ENCODE data around the gene SLIT1.

SLIT1 gene

DNA sequence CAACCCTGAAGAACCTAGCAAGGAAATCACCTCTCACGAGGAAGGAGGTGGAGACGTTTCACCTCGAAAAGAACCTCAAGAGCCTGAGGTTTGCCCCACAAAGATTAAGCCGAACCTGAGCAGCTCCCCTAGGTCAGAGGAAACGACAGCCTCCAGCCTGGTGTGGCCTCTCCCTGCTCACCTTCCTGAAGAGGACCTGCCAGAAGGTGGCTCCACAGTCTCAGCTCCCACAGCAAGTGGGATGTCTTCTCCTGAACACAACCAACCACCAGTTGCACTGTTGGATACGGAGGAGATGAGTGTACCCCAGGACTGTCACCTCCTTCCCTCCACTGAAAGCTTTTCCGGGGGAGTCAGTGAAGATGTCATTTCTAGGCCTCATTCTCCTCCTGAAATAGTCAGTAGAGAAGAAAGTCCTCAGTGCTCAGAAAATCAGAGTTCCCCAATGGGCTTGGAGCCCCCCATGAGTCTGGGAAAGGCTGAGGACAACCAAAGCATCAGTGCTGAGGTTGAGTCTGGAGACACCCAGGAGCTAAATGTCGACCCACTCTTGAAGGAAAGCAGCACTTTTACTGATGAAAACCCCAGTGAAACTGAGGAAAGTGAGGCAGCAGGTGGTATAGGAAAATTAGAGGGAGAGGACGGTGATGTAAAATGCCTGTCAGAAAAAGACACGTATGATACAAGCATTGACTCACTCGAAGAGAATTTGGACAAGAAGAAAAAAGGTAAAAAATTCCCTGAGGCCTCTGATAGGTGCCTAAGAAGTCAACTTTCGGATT is 203.4 kb downstream of the SLIT1 start:
- TF ChIP-seq JUND (IDR thresholded peaks at IDR 0.05; ENCODE audit: low read depth): no peak
- in situ Hi-C loops (cut with HindIII; ENCODE audit: low pct_unique_long_range_greater_than_20kb, low sequenced_read_pairs): no loop called here
- DNase-seq (ENCODE audit: low read depth in 1 of 2, low spot score in 1 of 2): no peak

- in situ Hi-C loops (cut with HindIII; ENCODE audit: low pct_unique_long_range_greater_than_20kb, low sequenced_read_pairs): no loop called here
- no peak for TF ChIP-seq JUND (IDR thresholded peaks at IDR 0.05; ENCODE audit: low read depth)
- no peak for DNase-seq (ENCODE audit: low read depth in 1 of 2, low spot score in 1 of 2)
Observed at GRCh38 chr10:96978621-96979154, 207.1 kb downstream of the SLIT1 start.

- in situ Hi-C loops (cut with HindIII; ENCODE audit: low pct_unique_long_range_greater_than_20kb, low sequenced_read_pairs): no loop called here
- no peak for DNase-seq (ENCODE audit: low read depth in 1 of 2, low spot score in 1 of 2)
- TF ChIP-seq JUND (IDR thresholded peaks at IDR 0.05; ENCODE audit: low read depth): no peak
Observed at GRCh38 chr10:96975136-96975535, 210.6 kb downstream of the SLIT1 start.

GRCh38 chr10:96973809-96974747 is 211.7 kb downstream of the SLIT1 start:
- no peak for DNase-seq (ENCODE audit: low read depth in 1 of 2, low spot score in 1 of 2)
- no peak for TF ChIP-seq JUND (IDR thresholded peaks at IDR 0.05; ENCODE audit: low read depth)

DNA sequence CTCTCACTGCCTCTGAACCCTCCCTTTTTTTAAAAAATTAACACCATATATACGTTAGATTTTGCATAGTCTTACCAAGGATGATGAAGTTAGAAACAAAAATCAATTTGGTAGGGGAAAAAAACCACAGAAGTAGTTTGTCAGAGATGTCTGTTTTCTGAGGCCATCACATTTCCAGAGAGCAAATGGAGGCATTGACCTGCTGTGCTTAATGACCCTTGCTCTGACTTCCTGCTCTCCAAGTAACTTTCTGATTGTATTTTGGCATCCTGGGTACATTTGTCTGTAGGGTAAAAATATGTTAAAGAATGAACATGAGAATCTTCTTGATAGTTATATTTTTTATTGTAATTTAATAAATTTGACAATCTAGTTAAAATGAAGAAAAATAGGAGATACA is 213.5 kb downstream of the SLIT1 start:
- TF ChIP-seq JUND (IDR thresholded peaks at IDR 0.05; ENCODE audit: low read depth): no peak
- no peak for DNase-seq (ENCODE audit: low read depth in 1 of 2, low spot score in 1 of 2)
- in situ Hi-C loops (cut with HindIII; ENCODE audit: low pct_unique_long_range_greater_than_20kb, low sequenced_read_pairs): no loop called here

More at GRCh38 chr10:96973809-96974747, 211.7 kb downstream of the SLIT1 start:
- in situ Hi-C loops (cut with HindIII; ENCODE audit: low pct_unique_long_range_greater_than_20kb, low sequenced_read_pairs): no loop called here

GRCh38 chr10:96971324-96971723 is 214.4 kb downstream of the SLIT1 start:
- DNase-seq (ENCODE audit: low read depth in 1 of 2, low spot score in 1 of 2): no peak
- TF ChIP-seq JUND (IDR thresholded peaks at IDR 0.05; ENCODE audit: low read depth): no peak
- in situ Hi-C loops (cut with HindIII; ENCODE audit: low pct_unique_long_range_greater_than_20kb, low sequenced_read_pairs): no loop called here

DNA sequence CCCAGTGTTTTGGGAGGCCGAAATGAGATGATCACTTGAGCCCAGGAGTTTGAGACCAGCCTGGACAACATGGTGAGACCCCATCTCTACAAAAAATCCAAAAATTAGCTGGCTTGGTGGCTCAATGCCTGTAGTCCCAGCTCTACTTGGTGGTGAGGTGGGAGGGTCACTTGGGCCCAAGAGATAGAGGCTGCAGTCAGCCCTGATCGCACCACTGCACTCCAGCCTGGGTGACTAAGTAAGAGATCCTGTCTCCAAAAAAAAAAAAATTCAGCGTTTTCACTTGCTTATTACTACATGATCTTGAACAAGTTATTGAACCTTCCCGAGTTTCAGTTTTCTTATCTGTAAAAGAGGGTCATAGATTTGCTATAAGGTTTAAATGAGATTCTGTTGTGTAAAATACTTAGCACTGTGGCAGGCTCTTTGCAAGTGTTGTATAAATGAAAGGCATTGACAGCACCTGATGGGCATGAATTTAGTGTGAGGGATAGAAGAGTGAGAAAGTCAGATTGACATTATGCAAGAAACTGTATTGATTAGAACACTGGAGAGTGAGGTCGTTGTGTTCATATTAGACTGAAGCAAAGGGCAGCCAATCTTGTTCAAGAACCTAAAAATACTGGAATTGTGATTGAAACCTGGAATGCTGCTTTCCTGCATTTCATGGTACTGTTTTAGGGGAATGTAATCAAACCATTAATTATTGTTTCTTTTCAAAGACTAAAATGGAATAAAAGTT is 216.9 kb downstream of the SLIT1 start:
- in situ Hi-C loops (cut with HindIII; ENCODE audit: low pct_unique_long_range_greater_than_20kb, low sequenced_read_pairs): no loop called here
- no peak for DNase-seq (ENCODE audit: low read depth in 1 of 2, low spot score in 1 of 2)
- TF ChIP-seq JUND (IDR thresholded peaks at IDR 0.05; ENCODE audit: low read depth): no peak

GRCh38 chr10:96967847-96968246 is 217.9 kb downstream of the SLIT1 start:
- in situ Hi-C loops (cut with HindIII; ENCODE audit: low pct_unique_long_range_greater_than_20kb, low sequenced_read_pairs): no loop called here
- DNase-seq (ENCODE audit: low read depth in 1 of 2, low spot score in 1 of 2): no peak
- TF ChIP-seq JUND (IDR thresholded peaks at IDR 0.05; ENCODE audit: low read depth): no peak

DNA sequence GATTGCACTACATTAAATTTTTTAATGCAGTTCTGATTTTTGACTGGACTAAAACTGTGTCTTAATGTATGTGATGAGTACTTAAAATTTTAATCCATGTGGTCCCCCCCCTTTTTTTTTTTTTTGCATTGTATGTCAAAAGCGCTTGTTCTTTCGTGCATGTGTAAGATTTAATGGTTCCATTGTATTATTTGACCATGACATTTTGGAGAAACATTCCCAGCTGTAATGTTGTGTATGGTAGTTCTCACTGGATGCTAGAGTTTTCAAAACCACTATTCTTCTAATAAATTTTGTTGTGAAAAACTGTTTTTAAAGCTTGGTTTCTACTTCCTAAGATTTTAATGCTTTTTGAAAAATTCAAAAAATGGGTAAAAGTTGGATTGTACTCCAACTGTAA is 221.6 kb downstream of the SLIT1 start:
- no peak for DNase-seq (ENCODE audit: low read depth in 1 of 2, low spot score in 1 of 2)
- in situ Hi-C loops (cut with HindIII; ENCODE audit: low pct_unique_long_range_greater_than_20kb, low sequenced_read_pairs): no loop called here
- TF ChIP-seq JUND (IDR thresholded peaks at IDR 0.05; ENCODE audit: low read depth): no peak

- TF ChIP-seq JUND (IDR thresholded peaks at IDR 0.05; ENCODE audit: low read depth): no peak
- no peak for DNase-seq (ENCODE audit: low read depth in 1 of 2, low spot score in 1 of 2)
- in situ Hi-C loops (cut with HindIII; ENCODE audit: low pct_unique_long_range_greater_than_20kb, low sequenced_read_pairs): no loop called here
Observed at GRCh38 chr10:96960872-96961271, 224.9 kb downstream of the SLIT1 start.

DNA sequence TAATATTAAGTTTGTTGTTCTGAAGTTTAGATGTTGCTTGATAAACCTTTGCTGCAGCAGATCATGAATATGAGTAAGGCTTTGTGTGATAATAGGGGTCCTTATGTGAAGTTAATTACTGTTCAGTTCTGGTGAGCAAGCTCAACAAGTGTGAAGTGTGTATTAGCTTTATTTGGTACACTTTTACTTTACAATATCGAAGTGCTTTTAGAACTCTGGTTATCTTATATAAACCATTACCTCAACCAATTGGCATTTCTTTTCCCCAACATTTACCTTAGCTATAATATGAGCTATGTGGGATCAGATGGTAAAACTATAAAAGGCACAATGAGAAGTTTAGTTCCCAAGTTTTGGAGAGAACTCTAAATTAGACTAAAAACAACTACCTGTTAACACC is 226.0 kb downstream of the SLIT1 start:
- DNase-seq (ENCODE audit: low read depth in 1 of 2, low spot score in 1 of 2): no peak
- in situ Hi-C loops (cut with HindIII; ENCODE audit: low pct_unique_long_range_greater_than_20kb, low sequenced_read_pairs): no loop called here
- TF ChIP-seq JUND (IDR thresholded peaks at IDR 0.05; ENCODE audit: low read depth): no peak

DNA sequence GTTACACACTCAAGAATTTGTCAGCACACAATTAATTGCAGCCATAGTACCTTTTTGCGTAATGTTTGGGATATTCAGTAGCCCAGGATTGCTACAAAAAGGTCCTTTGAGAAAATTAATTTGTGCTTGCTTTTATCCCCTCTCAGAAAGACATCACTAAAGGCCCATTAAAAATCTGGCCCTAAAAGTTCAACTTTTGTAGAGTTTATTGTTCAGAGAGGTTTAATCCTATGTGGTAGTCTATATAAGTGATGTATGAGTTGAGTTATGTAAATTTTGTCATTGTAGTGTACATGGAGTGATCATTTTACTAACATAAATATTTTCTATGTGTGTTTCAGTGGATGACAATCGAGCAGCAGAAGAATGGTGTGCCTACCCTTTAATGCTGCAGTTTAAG is 227.7 kb downstream of the SLIT1 start:
- in situ Hi-C loops (cut with HindIII; ENCODE audit: low pct_unique_long_range_greater_than_20kb, low sequenced_read_pairs): no loop called here
- no peak for DNase-seq (ENCODE audit: low read depth in 1 of 2, low spot score in 1 of 2)
- no peak for TF ChIP-seq JUND (IDR thresholded peaks at IDR 0.05; ENCODE audit: low read depth)

All from T47D (cell line).